Right cardiac atrium (tissue), 5 donors: ENCODE measurements around the gene FLT3. TPM values are rescaled to one million over a fixed set of nuclear protein-coding genes. Genes with fewer than 3 reads are reported as not detected.
"Not testable (repeated sequence)": the region's sequence is repeated elsewhere in the genome, so short reads cannot be mapped to it uniquely, and the experiment has no call there.

Source experiments
- ATAC-seq, 2 donors: fragments of 200-7000 bp; cut with Tn5 transposase; one replicate each; pipeline versions ENCODE4 v1.8.0 to v1.9.1; 2020; ENCODE audit warnings: moderate library complexity in 2 of 2, mild to moderate bottlenecking in 1 of 2
- DNase-seq, 3 donors: peaks; one replicate each; pipeline ENCODE4 v3.0.0-alpha.2; 2020
- H3K27ac ChIP-seq: one replicate; pipeline ENCODE4 v1.5.1; 2013; ENCODE audit warnings: mild to moderate bottlenecking, low read length, control low read depth, moderate library complexity
- H3K27me3 ChIP-seq: one replicate; pipeline ENCODE4 v1.6.1; 2013; ENCODE audit not compliant: control insufficient read depth, insufficient read depth
- H3K4me1 ChIP-seq: one replicate; pipeline ENCODE4 v1.6.1; 2013; ENCODE audit warnings: low read length; ENCODE audit not compliant: control insufficient read depth, insufficient read depth
- H3K4me3 ChIP-seq: one replicate; pipeline ENCODE4 v1.5.1; 2013; ENCODE audit warnings: low read length, control low read depth
- H3K9me3 ChIP-seq: one replicate; pipeline ENCODE4 v1.6.1; 2013; ENCODE audit warnings: low read length; ENCODE audit not compliant: control insufficient read depth
- WGBS: extraction: QIAGEN DNeasy Blood & Tissue Kit; methylation state at CpG from one replicate; pipeline ENCODE4 v1.1.7; 2013; 5-methylcytosine and 5-hydroxymethylcytosine counted together
- intact Hi-C, 4 donors: fragments of 100-400 bp; cut with DNase I; formaldehyde crosslinking; loops; one replicate each; pipeline versions ENCODE4 v1.11.0 to v1.14.0; 2022 to 2023
- polyA plus RNA-seq: library from polyadenylated mRNA; stranded (reverse); fragments of 200-250 nt; gene quantifications from one replicate; pipeline ENCODE4 v1.2.3, GENCODE V29; 2013
- total RNA-seq, 4 donors: library from RNA; stranded (reverse); fragmentation: NEBNext Ultra II Directional; extraction: Animal tissue kit (Norgen Biotek cat#: 25700); gene quantifications; one replicate each; pipeline ENCODE4 v1.2.1, GENCODE V29; 2021
- donor health status: healthy with polysubstance abuse.
- donor health status: DM: no; HTN: yes; CAD: no.
- donor health status: DM: no; HTN: no; CAD: no.
- donor health status: DM: no; HTN: yes; CAD: no; lungs with severe emphysema.
- donor health status: DM: yes; HTN: yes; CAD: no.

FLT3 gene
- total and polyA plus RNA-seq, 5 donors: 0.09 to 0.37 (median 0.12) TPM; not detected in 1

GRCh38 chr13:28129911-28130693 is 29.7 kb upstream of the FLT3 start:
- no peaks in the 10 kb centered on the region for H3K4me1 ChIP-seq
- H3K27me3 ChIP-seq: no peaks in the 10 kb centered on the region
- H3K4me3 ChIP-seq: no peak overlapping the region
- DNase-seq (no peak), ATAC-seq (no peak)
- intact Hi-C loops: no loop called here
- no peak overlapping the region for H3K27ac ChIP-seq
- no peaks in the 10 kb centered on the region for H3K9me3 ChIP-seq
- WGBS: 58% methylated on average over 5 of the region's 5 CpGs

- Histone ChIP-seq H3K27me3 (no peaks in the 10 kb centered on the region), H3K27ac (no peak overlapping the region), H3K9me3 (no peaks in the 10 kb centered on the region), H3K4me3 (no peak overlapping the region), H3K4me1 (no peaks in the 10 kb centered on the region)
- intact Hi-C loops: no loop called here
- DNase-seq: no peak
- ATAC-seq: no peak
Observed at GRCh38 chr13:28128926-28129325, 28.6 kb upstream of the FLT3 start.

- Histone ChIP-seq H3K4me1 (no peaks in the 10 kb centered on the region), H3K9me3 (no peaks in the 10 kb centered on the region), H3K27me3 (no peaks in the 10 kb centered on the region), H3K27ac (no peak overlapping the region), H3K4me3 (no peak overlapping the region)
- ATAC-seq (no peak), DNase-seq (no peak)
- intact Hi-C loops: no loop called here
Observed at GRCh38 chr13:28128030-28128429, 27.7 kb upstream of the FLT3 start.

- Histone ChIP-seq H3K27ac (no peak overlapping the region), H3K9me3 (no peaks in the 10 kb centered on the region), H3K27me3 (no peaks in the 10 kb centered on the region), H3K4me1 (peaks cover 1% of the 10 kb centered on the region), H3K4me3 (no peak overlapping the region)
- intact Hi-C loops: no loop called here
- ATAC-seq (no peak), DNase-seq (no peak)
- WGBS: 96% methylated on average over 8 of the region's 8 CpGs
Observed at GRCh38 chr13:28121224-28121623, 20.8 kb upstream of the FLT3 start.

DNA sequence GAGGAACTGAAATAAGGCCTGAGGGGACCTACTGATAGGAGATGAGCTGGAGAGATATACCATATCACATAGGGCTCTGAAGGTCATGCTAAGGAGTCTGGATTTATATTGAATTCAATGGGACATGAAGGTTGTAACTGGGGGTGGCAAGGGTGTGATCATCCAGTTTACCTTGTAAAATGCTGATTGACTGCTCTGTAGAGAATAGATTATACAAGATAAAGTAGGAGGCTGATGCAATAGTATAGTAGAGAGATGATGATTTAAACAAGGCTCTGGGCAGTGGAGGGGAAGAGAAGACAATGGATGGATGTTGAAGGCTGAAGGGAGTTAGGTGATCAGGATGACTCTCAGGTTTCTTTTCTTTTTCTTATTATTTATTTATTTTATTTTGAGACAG is 19.9 kb upstream of the FLT3 start:
- Histone ChIP-seq H3K4me3 (no peak overlapping the region), H3K27me3 (no peaks in the 10 kb centered on the region), H3K4me1 (peaks cover 1% of the 10 kb centered on the region), H3K27ac (no peak overlapping the region), H3K9me3 (no peaks in the 10 kb centered on the region)
- DNase-seq: no peak
- no peak for ATAC-seq
- intact Hi-C loops: no loop called here

DNA sequence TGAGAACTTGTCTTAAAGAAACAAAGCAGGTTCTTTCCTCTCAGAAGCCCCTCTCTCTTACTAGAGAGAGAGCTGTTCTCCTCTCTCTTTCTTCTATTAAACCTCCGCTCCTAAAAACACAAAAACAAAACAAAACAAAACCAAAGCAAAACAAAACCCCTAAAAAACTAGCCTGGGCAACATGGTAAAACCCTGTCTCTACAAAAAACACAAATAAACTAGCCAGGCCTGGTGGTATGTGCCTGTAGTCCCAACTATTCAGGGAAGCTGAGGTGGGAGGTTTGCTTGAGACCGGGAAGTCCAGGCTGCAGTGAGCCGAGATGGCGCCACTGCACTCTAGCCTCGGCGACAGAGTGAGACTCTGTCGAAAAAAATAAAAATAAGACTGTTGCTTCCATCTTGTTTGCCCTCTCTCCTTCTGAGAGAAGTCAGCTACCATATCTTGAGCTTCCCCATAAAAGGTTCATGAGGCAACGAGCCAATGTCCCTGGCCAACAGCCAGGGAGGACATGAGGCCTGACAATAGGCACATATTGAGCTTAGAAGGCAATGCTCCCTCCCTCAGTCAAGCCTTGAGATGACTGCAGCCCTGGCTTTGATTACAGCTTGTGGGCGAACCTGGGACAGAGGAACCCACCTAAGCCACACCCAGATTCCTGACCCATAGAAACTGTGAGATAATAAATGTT is 17.5 kb upstream of the FLT3 start:
- peaks cover 1% of the 10 kb centered on the region for H3K4me1 ChIP-seq
- DNase-seq: peak; percentile 61 to 90 (median 86)
- H3K27me3 ChIP-seq: no peaks in the 10 kb centered on the region
- H3K27ac ChIP-seq: no peak overlapping the region
- no peak overlapping the region for H3K4me3 ChIP-seq
- 36% methylated on average over 9 of the region's 9 CpGs for WGBS
- intact Hi-C loops: no loop called here
- no peaks in the 10 kb centered on the region for H3K9me3 ChIP-seq
- peak; percentile 38 to 69 for ATAC-seq

- 79% methylated on average over 1 of the region's 1 CpG for WGBS
- peaks cover 1% of the 10 kb centered on the region for H3K4me1 ChIP-seq
- intact Hi-C loops: no loop called here
- ATAC-seq (no peak), DNase-seq (no peak)
- H3K27ac ChIP-seq: no peak overlapping the region
- H3K9me3 ChIP-seq: no peaks in the 10 kb centered on the region
- no peaks in the 10 kb centered on the region for H3K27me3 ChIP-seq
- H3K4me3 ChIP-seq: no peak overlapping the region
Observed at GRCh38 chr13:28116736-28117135, 16.4 kb upstream of the FLT3 start.

DNA sequence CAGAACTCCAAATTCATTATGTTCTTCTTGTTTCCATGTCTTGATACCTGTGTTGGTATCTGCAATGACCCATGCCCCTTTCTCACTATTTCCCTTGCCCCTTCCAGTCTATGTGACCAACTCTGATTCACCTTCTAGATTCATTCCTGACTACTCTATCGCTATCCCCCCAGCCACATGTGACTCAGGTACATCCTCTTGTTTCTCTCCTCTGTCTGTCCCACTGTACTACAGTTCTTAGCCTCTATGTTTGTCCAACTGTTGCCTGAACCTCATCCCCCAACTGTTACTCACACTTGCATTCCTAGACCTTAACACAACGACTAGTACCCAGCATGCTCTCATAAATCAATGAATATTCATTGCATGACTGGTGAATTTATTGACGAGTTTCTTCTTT is 10.0 kb upstream of the FLT3 start:
- Histone ChIP-seq H3K27me3 (no peaks in the 10 kb centered on the region), H3K9me3 (no peaks in the 10 kb centered on the region), H3K27ac (no peak overlapping the region), H3K4me1 (no peaks in the 10 kb centered on the region), H3K4me3 (no peak overlapping the region)
- intact Hi-C loops: no loop called here
- no peak for DNase-seq
- no peak for ATAC-seq
- 79% methylated on average over 3 of the region's 3 CpGs for WGBS

DNA sequence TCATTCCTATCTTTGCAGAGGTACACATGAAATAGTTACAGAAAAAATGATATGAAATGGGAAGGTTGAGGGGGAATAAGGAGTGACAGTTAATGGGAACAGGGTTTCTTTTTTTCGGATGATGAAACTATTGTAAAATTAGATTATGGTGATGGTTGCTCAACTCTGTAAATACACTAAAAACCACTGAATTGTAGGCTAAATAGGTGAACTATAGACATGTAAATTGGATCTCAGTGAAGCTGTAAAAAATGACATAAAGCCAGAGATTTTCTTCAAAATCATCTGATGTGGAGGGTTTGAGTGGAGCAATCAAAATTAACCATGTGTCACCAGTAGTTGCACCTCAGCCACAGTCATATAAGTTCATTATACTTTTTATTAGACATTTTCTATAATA is 6.6 kb upstream of the FLT3 start:
- intact Hi-C loops: no loop called here
- Histone ChIP-seq H3K27ac (no peak overlapping the region), H3K4me1 (no peaks in the 10 kb centered on the region), H3K4me3 (no peak overlapping the region), H3K9me3 (no peaks in the 10 kb centered on the region), H3K27me3 (no peaks in the 10 kb centered on the region)
- ATAC-seq: no peak
- no peak for DNase-seq
- WGBS: 57% methylated on average over 1 of the region's 1 CpG

DNA sequence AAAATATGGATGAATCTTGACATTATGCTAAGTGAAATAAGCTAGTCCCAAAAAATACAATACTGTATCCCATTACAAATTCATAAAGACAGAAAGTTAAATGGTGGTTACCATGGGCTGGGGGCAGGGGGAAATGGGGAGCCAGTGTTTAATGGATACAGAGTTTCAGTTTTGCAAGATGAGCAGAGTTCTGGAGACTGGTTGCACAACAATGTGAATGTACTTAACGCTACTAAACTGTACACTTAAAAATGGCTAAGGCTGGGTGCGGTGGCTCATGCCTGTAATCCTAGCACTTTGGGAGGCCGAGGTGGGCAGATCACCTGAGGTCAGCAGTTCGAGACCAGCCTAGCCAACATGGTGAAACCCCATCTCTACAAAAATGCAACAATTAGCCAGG is 1.5 kb upstream of the FLT3 start:
- WGBS: 79% methylated on average over 4 of the region's 4 CpGs
- H3K9me3 ChIP-seq, DNase-seq, H3K27me3 ChIP-seq, H3K27ac ChIP-seq, intact Hi-C loops, ATAC-seq, H3K4me1 ChIP-seq, H3K4me3 ChIP-seq: not testable (repeated sequence)

GRCh38 chr13:28099396-28100149 is 803 bp downstream of the FLT3 start:
- WGBS: 9% methylated on average over 35 of the region's 35 CpGs
- DNase-seq (no peak), ATAC-seq (no peak)
- Histone ChIP-seq H3K9me3 (peaks cover 1% of the 10 kb centered on the region), H3K27me3 (no peaks in the 10 kb centered on the region), H3K4me1 (no peaks in the 10 kb centered on the region), H3K4me3 (peak overlapping the region; percentile 38), H3K27ac (no peak overlapping the region)
- intact Hi-C loops: no loop called here
